GM13977 (cell line): ENCODE measurements around the gene LIN9.

Experiments used
- DNase-seq: peaks from one replicate; pipeline ENCODE4 v3.0.0; 2012; ENCODE audit warnings: low spot score
- in situ Hi-C: fragments of 300-500 bp; cut with MboI; formaldehyde crosslinking; loops from one replicate; pipeline ENCODE4 v1.12.0; 2022; ENCODE audit warnings: low sequenced_read_pairs, low pct_unique_long_range_greater_than_20kb, mixed read lengths, inconsistent platforms; ENCODE audit not compliant: unreplicated experiment
- TF ChIP-seq, protein P1 (sequence below): IDR thresholded peaks from 2 replicates; pipeline ENCODE4 v1.5.1; 2012; ENCODE audit warnings: mild to moderate bottlenecking, control low read depth; ENCODE audit not compliant: insufficient read depth; ENCODE audit errors: extremely low read depth, missing control alignments

LIN9 gene

DNA sequence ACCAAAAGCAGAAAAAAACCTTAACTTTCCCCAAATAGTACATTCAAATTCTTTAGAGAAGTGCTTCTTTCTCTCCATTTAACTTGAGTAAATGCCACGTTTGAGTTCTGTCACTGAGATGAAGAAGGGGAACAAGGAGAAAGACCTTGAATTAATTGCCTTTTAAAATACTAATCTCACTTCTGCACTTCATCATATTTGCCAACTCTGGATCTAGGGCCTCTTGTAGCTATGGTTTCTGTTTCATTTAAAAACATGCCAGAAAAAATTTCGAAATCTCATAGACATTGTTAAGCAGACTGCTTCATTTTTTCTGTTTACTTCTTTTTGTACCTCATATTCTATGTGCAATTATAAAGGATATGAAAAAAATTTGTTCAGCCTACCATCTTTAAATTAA, 60.9 kb downstream of the LIN9 start:
- TF ChIP-seq, protein P1, sequence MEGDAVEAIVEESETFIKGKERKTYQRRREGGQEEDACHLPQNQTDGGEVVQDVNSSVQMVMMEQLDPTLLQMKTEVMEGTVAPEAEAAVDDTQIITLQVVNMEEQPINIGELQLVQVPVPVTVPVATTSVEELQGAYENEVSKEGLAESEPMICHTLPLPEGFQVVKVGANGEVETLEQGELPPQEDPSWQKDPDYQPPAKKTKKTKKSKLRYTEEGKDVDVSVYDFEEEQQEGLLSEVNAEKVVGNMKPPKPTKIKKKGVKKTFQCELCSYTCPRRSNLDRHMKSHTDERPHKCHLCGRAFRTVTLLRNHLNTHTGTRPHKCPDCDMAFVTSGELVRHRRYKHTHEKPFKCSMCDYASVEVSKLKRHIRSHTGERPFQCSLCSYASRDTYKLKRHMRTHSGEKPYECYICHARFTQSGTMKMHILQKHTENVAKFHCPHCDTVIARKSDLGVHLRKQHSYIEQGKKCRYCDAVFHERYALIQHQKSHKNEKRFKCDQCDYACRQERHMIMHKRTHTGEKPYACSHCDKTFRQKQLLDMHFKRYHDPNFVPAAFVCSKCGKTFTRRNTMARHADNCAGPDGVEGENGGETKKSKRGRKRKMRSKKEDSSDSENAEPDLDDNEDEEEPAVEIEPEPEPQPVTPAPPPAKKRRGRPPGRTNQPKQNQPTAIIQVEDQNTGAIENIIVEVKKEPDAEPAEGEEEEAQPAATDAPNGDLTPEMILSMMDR, result no peak
- in situ Hi-C loops, result no loop called here
- DNase-seq, result no peak

DNA sequence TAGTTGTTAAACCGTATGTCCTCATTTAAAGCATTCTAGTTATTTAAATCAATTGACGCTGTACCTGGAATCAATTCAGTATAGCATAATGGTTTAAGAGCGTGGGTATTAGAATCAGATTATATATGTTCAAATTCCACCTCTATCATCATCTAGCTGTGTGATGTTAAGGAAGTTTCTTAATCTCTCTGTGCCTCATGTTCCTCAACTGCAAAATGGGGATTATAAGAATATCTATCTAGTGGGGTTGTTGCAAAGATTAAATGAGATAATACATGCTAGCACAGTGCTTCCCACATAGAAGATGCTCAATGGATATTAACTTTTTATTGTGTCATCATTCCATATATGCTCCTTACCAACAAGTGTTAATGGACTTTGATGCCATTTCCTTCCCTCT, 69.5 kb downstream of the LIN9 start:
- TF ChIP-seq, protein P1, result no peak
- DNase-seq, result no peak
- in situ Hi-C loops, result no loop called here

DNA sequence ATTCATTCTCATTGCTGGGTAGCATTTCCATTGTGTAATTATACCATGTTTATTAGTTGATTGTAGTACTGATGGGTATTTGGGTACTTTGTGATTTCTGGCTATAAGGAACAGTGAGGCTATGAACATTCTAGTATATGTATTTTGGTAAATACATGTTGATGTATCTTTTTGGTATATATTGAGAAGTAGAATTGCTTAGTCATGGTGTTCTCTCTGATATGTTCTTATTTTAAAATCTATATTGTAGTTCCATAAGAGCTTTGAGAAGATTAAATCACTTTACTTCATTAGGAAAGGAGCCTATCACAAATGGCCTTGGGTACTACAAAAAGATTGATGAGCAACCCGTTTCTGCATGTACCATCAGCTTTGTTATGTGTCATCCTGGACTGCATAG, 72.1 kb downstream of the LIN9 start:
- no peak for DNase-seq
- TF ChIP-seq, protein P1, result no peak
- in situ Hi-C loops, result no loop called here

DNA sequence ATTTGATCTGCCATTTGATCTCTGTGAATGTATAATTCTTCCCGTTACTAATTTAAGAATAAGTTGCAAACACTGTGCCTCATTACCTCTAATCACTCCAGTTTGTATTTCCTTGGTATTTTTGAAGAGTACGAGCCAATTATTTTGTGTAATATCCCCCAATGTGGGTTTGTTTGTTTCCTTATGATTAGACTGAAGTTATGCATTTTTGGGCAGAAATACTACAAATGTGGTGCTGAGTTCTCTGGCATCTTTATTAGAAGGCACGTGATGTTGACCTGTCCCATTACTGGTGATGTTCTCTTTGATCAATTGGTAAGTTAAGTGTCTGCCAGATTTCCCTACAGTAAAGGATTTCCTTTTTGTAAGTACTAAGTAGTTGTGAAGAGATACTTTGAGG, 75.2 kb downstream of the LIN9 start:
- no peak for DNase-seq
- TF ChIP-seq, protein P1, result no peak
- in situ Hi-C loops, result no loop called here

DNA sequence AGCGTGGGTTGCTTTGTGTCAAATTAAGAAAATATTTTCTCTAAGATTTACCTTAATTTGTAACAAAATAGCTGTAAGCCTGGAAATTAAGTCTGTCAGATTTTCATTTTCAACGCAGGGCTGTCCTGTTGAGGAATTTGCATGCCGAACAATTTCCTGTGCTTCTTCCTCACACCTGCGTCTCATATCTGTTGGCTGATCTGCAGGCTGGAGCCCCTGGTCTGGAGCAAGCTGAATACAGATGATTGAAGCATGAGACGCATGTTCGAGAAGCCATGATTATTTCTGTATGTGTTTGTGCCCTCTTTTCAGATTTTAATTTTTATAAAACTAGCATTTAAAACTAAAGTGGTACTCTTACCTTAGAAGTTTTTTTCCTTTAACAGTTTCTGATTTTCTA, 75.7 kb downstream of the LIN9 start:
- in situ Hi-C loops, result no loop called here
- no peak for DNase-seq
- TF ChIP-seq, protein P1, result no peak

DNA sequence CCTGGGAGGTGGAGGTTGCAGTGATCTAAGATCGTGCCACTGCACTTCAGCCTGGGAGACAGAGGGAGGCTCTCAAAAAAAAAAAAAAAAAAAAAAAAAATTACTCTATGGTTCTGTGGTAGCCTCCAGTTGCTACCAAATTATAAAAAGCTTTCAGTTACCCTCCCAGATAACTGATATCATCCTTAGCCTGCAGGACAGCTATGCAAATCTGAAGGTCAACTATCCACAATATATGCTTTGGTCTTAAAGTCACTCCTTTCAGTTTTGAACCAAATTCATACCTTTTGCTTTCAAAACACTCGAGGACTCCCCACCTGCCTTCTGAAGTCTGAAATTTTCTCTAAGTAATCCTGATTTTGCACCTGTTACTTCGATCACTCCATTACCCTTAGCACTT, 82.4 kb downstream of the LIN9 start:
- TF ChIP-seq, protein P1, result no peak
- peak; percentile 56 for DNase-seq
- in situ Hi-C loops, result no loop called here

DNA sequence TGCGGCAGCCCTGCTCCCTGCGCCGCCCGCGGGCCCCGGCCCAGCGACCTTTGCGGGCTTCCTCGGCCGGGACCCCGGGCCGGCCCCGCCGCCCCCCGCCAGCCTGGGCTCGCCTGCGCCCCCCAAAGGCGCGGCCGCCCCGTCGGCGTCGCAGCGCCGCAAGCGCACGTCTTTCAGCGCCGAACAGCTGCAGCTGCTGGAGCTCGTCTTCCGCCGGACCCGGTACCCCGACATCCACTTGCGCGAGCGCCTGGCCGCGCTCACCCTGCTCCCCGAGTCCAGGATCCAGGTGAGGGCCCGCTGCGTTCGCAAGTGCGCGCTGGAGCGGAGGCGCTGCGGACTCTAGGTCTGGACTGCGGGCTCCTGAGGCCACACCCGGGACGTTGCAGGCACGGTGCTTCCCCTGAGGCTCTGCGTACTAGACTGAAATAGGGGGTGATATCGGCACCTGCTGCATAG, 85.1 kb downstream of the LIN9 start:
- DNase-seq, result peak; percentile 72
- TF ChIP-seq, protein P1, result peak; percentile 40
- in situ Hi-C loops, result no loop called here
